Astrocyte (in vitro differentiated cells and primary cell): ENCODE measurements around the gene NPEPL1. TPM values are rescaled to one million over a fixed set of nuclear protein-coding genes. Genes with fewer than 3 reads are reported as not detected.

Experiments used
- DNase-seq: peaks from one replicate; pipeline ENCODE4 v3.0.0-alpha.2; 2010; ENCODE audit warnings: low read depth
- FAIRE-seq: peaks from 2 replicates; lab custom pipeline; 2011; peaks lifted over from hg19 to GRCh38; lab: Jason Lieb, UNC
- H2AFZ ChIP-seq: 2 replicates; pipeline ENCODE4 v1.6.0; 2012; ENCODE audit warnings: low read depth, low read length, inconsistent platforms
- H3K27ac ChIP-seq: 2 replicates; pipeline ENCODE4 v1.5.1; 2011; ENCODE audit warnings: low read depth, low read length, inconsistent platforms
- H3K27me3 ChIP-seq: 2 replicates; pipeline ENCODE4 v1.6.0; 2011; ENCODE audit warnings: low read length, inconsistent platforms; ENCODE audit not compliant: insufficient read depth
- H3K36me3 ChIP-seq: 2 replicates; pipeline ENCODE4 v1.5.1; 2011; ENCODE audit warnings: low read length, inconsistent platforms; ENCODE audit not compliant: insufficient read depth
- H3K4me1 ChIP-seq: 2 replicates; pipeline ENCODE4 v1.5.1; 2011; ENCODE audit warnings: low read length, inconsistent platforms; ENCODE audit not compliant: insufficient read depth
- H3K4me2 ChIP-seq: 2 replicates; pipeline ENCODE4 v1.6.0; 2012; ENCODE audit warnings: low read length, inconsistent platforms
- H3K4me3 ChIP-seq: 2 replicates; pipeline ENCODE4 v1.5.1; 2011; ENCODE audit warnings: low read depth, mild to moderate bottlenecking, low read length, inconsistent platforms; ENCODE audit not compliant: insufficient read depth
- H3K79me2 ChIP-seq: 2 replicates; pipeline ENCODE4 v1.6.0; 2012; ENCODE audit warnings: mild to moderate bottlenecking, low read length, inconsistent platforms; ENCODE audit not compliant: insufficient read depth
- H3K9ac ChIP-seq: 2 replicates; pipeline ENCODE4 v1.6.0; 2012; ENCODE audit warnings: mild to moderate bottlenecking, low read length, inconsistent platforms
- H3K9me3 ChIP-seq: 2 replicates; pipeline ENCODE4 v1.5.1; 2012; ENCODE audit warnings: low read depth, mild to moderate bottlenecking, low read length, inconsistent platforms; ENCODE audit not compliant: insufficient read depth
- H4K20me1 ChIP-seq: 2 replicates; pipeline ENCODE4 v1.6.0; 2012; ENCODE audit warnings: low read length, inconsistent platforms; ENCODE audit not compliant: insufficient read depth
- H3K27ac Mint-ChIP-seq: one replicate; pipeline ENCODE4 v1.8.0; 2021; ENCODE audit warnings: mild to moderate bottlenecking, mixed read lengths; ENCODE audit not compliant: unreplicated experiment
- H3K27me3 Mint-ChIP-seq: one replicate; pipeline ENCODE4 v1.8.0; 2021; ENCODE audit warnings: low read depth, mixed read lengths; ENCODE audit not compliant: unreplicated experiment
- H3K36me3 Mint-ChIP-seq: one replicate; pipeline ENCODE4 v1.8.0; 2021; ENCODE audit warnings: low read depth, mixed read lengths; ENCODE audit not compliant: unreplicated experiment
- H3K4me1 Mint-ChIP-seq: one replicate; pipeline ENCODE4 v1.8.0; 2021; ENCODE audit warnings: low read depth, mixed read lengths; ENCODE audit not compliant: unreplicated experiment
- H3K4me3 Mint-ChIP-seq: one replicate; pipeline ENCODE4 v1.8.0; 2021; ENCODE audit warnings: mild to moderate bottlenecking, moderate library complexity, mixed read lengths; ENCODE audit not compliant: unreplicated experiment
- H3K9me3 Mint-ChIP-seq: one replicate; pipeline ENCODE4 v1.8.0; 2021; ENCODE audit warnings: mild to moderate bottlenecking, mixed read lengths; ENCODE audit not compliant: unreplicated experiment
- CTCF ChIP-seq: IDR thresholded peaks from 2 replicates; pipeline ENCODE4 v1.5.1; 2011; ENCODE audit warnings: low read depth, mild to moderate bottlenecking, inconsistent platforms, low read length, moderate library complexity; ENCODE audit not compliant: insufficient read depth
- EZH2 ChIP-seq: IDR thresholded peaks from 2 replicates; pipeline ENCODE4 v1.6.1; 2012; ENCODE audit warnings: mild to moderate bottlenecking, low read length, inconsistent platforms; ENCODE audit not compliant: insufficient read depth
- total RNA-seq: library from RNA; stranded (reverse); gene quantifications from 2 replicates; pipeline ENCODE4 v1.2.1, GENCODE V29; 2021

NPEPL1 gene
- total RNA-seq, 1 donor from 2014 or later: 27.1 TPM

DNA sequence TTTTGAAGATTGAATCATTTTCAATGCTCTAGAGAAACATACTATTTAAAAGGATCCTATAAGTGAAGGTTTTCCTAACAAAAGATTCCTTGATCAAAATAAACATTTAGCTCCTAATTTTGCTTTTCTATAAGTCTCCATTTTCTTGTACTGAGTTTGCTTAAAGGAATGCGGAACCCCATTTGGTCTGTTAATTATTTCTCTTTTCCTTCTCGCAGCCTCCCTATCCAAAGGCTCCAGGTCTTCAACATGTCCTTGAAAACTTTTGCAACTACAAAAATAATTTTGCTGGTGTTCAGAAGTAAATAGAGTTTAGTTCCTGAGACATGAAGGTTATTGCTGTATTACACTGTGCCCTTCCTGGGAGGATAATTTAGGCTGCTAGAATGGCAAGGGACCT lies 8.3 kb upstream of the NPEPL1 start:
- peaks cover 8% of the 10 kb centered on the region for H3K4me1 ChIP-seq
- TF ChIP-seq EZH2 (no peak), CTCF (no peak)
- H2AFZ ChIP-seq: no peak overlapping the region
- no peaks in the 10 kb centered on the region for H3K27me3 ChIP-seq
- no peak overlapping the region for H3K9ac ChIP-seq
- H3K27me3 Mint-ChIP-seq: no peaks in the 10 kb centered on the region
- no peak overlapping the region for H3K27ac Mint-ChIP-seq
- no peaks in the 10 kb centered on the region for H3K9me3 Mint-ChIP-seq
- H3K27ac ChIP-seq: no peak overlapping the region
- H3K4me3 Mint-ChIP-seq: no peak overlapping the region
- H3K4me1 Mint-ChIP-seq: peaks cover 12% of the 10 kb centered on the region
- H3K79me2 ChIP-seq: no peaks in the 10 kb centered on the region
- no peak overlapping the region for H3K4me2 ChIP-seq
- H3K4me3 ChIP-seq: no peak overlapping the region
- peaks cover 6% of the 10 kb centered on the region for H3K36me3 ChIP-seq
- FAIRE-seq: no peak
- H3K36me3 Mint-ChIP-seq: peaks cover 11% of the 10 kb centered on the region
- H4K20me1 ChIP-seq: no peaks in the 10 kb centered on the region
- no peaks in the 10 kb centered on the region for H3K9me3 ChIP-seq
- DNase-seq: no peak

GRCh38 chr20:58685988-58686387 lies 6.6 kb upstream of the NPEPL1 start:
- no peak overlapping the region for H3K4me3 ChIP-seq
- no peak overlapping the region for H3K4me3 Mint-ChIP-seq
- peaks cover 7% of the 10 kb centered on the region for H3K36me3 Mint-ChIP-seq
- H3K27me3 ChIP-seq: no peaks in the 10 kb centered on the region
- H3K9me3 ChIP-seq: no peaks in the 10 kb centered on the region
- H3K27ac Mint-ChIP-seq: no peak overlapping the region
- FAIRE-seq: no peak
- H3K4me1 ChIP-seq: peaks cover 8% of the 10 kb centered on the region
- H3K9ac ChIP-seq: no peak overlapping the region
- H3K79me2 ChIP-seq: no peaks in the 10 kb centered on the region
- H3K4me2 ChIP-seq: no peak overlapping the region
- no peaks in the 10 kb centered on the region for H4K20me1 ChIP-seq
- DNase-seq: no peak
- H2AFZ ChIP-seq: no peak overlapping the region
- H3K4me1 Mint-ChIP-seq: peaks cover 16% of the 10 kb centered on the region
- H3K27me3 Mint-ChIP-seq: no peaks in the 10 kb centered on the region
- no peak overlapping the region for H3K27ac ChIP-seq
- no peaks in the 10 kb centered on the region for H3K36me3 ChIP-seq
- TF ChIP-seq EZH2 (no peak), CTCF (no peak)
- no peaks in the 10 kb centered on the region for H3K9me3 Mint-ChIP-seq

- Histone ChIP-seq H3K4me3 (no peak overlapping the region), H3K79me2 (peaks cover 2% of the 10 kb centered on the region), H2AFZ (no peak overlapping the region), H3K27ac (no peak overlapping the region), H4K20me1 (no peaks in the 10 kb centered on the region), H3K36me3 (no peaks in the 10 kb centered on the region), H3K27me3 (no peaks in the 10 kb centered on the region), H3K9ac (no peak overlapping the region), H3K9me3 (no peaks in the 10 kb centered on the region), H3K4me2 (no peak overlapping the region), H3K4me1 (peaks cover 4% of the 10 kb centered on the region)
- H3K27ac Mint-ChIP-seq: no peak overlapping the region
- peaks cover 7% of the 10 kb centered on the region for H3K4me1 Mint-ChIP-seq
- peak overlapping the region; percentile 14 for H3K4me3 Mint-ChIP-seq
- TF ChIP-seq EZH2 (no peak), CTCF (no peak)
- no peak for DNase-seq
- FAIRE-seq: no peak
- H3K27me3 Mint-ChIP-seq: no peaks in the 10 kb centered on the region
- no peaks in the 10 kb centered on the region for H3K9me3 Mint-ChIP-seq
- H3K36me3 Mint-ChIP-seq: peaks cover 7% of the 10 kb centered on the region
Measured at GRCh38 chr20:58688414-58688813, 4.2 kb upstream of the NPEPL1 start.
